Gastrocnemius medialis (tissue), 4 donors: ENCODE measurements around the gene TCF3.

Experiments
- POLR2A ChIP-seq, 2 donors: fragments of 450-650 bp; IDR thresholded peaks; one replicate each; pipeline ENCODE4 v1.6.1; 2017; ENCODE audit warnings: antibody characterized with exemption in 2 of 2, mild to moderate bottlenecking in 2 of 2, moderate library complexity in 2 of 2
- TF ChIP-seq, protein P1 (sequence below), 5 experiments: fragments of 450-650 bp in 3 of 5; fragments of 200-600 bp in 2 of 5; sonication (generic) in 2 of 5; IDR thresholded peaks in 4 of 5; conservative IDR thresholded peaks in 1 of 5; 1 replicate in 4 of 5; 2 replicates in 1 of 5; pipeline ENCODE4 v1.5.1; 2016 to 2019; ENCODE audit warnings: antibody characterized with exemption in 5 of 5, mild to moderate bottlenecking in 3 of 5, moderate library complexity in 3 of 5

- no peak for TF ChIP-seq POLR2A (IDR thresholded peaks at IDR 0.05)
- TF ChIP-seq, protein P1, sequence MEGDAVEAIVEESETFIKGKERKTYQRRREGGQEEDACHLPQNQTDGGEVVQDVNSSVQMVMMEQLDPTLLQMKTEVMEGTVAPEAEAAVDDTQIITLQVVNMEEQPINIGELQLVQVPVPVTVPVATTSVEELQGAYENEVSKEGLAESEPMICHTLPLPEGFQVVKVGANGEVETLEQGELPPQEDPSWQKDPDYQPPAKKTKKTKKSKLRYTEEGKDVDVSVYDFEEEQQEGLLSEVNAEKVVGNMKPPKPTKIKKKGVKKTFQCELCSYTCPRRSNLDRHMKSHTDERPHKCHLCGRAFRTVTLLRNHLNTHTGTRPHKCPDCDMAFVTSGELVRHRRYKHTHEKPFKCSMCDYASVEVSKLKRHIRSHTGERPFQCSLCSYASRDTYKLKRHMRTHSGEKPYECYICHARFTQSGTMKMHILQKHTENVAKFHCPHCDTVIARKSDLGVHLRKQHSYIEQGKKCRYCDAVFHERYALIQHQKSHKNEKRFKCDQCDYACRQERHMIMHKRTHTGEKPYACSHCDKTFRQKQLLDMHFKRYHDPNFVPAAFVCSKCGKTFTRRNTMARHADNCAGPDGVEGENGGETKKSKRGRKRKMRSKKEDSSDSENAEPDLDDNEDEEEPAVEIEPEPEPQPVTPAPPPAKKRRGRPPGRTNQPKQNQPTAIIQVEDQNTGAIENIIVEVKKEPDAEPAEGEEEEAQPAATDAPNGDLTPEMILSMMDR (IDR thresholded peaks at IDR 0.05 in 4 of 5, conservative IDR thresholded peaks at IDR 0.05 in 1 of 5): no peak
Measured at GRCh38 chr19:1636325-1637236, 15.8 kb downstream of the TCF3 start.
